Measurements from ENCODE around the gene NLRP11. TPM values are rescaled to one million over a fixed set of nuclear protein-coding genes. Genes with fewer than 3 reads are reported as not detected.

NLRP11 gene
- total RNA-seq, 6 experiments from 2014 or later: 0.22 to 0.92 (median 0.25) TPM

- 37% methylated on average over 4 of the region's 4 CpGs for WGBS (ENCODE audit: insufficient coverage, low coverage, low lambda C conversion rate, missing lambda C conversion rate)
- H3K36me3 ChIP-seq: no peaks in the 10 kb centered on the region
- H3K9me3 ChIP-seq: no peaks in the 10 kb centered on the region
- TF ChIP-seq CTCF (IDR thresholded peaks at IDR 0.05): no peak
- no peak for TF ChIP-seq POLR2A (IDR thresholded peaks at IDR 0.05)
- no peak for DNase-seq
- intact Hi-C loops (cut with DNase I): no loop called here
- no peak for ATAC-seq
- H3K4me3 ChIP-seq: no peak overlapping the region
- no peaks in the 10 kb centered on the region for H3K4me1 ChIP-seq
- H3K27me3 ChIP-seq: no peaks in the 10 kb centered on the region
- H3K27ac ChIP-seq: no peak overlapping the region
Measured at GRCh38 chr19:55838906-55839305, 7.1 kb upstream of the NLRP11 start.

- no peak overlapping the region for H3K4me3 ChIP-seq
- no peaks in the 10 kb centered on the region for H3K4me1 ChIP-seq
- WGBS (ENCODE audit: insufficient coverage, low coverage, low lambda C conversion rate, missing lambda C conversion rate): 20% methylated on average over 1 of the region's 3 CpGs
- no peaks in the 10 kb centered on the region for H3K36me3 ChIP-seq
- DNase-seq: no peak
- TF ChIP-seq POLR2A (IDR thresholded peaks at IDR 0.05): no peak
- no peak for TF ChIP-seq CTCF (IDR thresholded peaks at IDR 0.05)
- ATAC-seq: no peak
- intact Hi-C loops (cut with DNase I): no loop called here
- no peaks in the 10 kb centered on the region for H3K9me3 ChIP-seq
- no peaks in the 10 kb centered on the region for H3K27me3 ChIP-seq
- no peak overlapping the region for H3K27ac ChIP-seq
Measured at GRCh38 chr19:55838251-55838650, 6.5 kb upstream of the NLRP11 start.

- WGBS (ENCODE audit: insufficient coverage, low coverage, low lambda C conversion rate, missing lambda C conversion rate): 77% methylated on average over 11 of the region's 16 CpGs
- intact Hi-C loops (cut with DNase I): no loop called here
- TF ChIP-seq CTCF (IDR thresholded peaks at IDR 0.05) (no peak), POLR2A (IDR thresholded peaks at IDR 0.05) (no peak)
- ATAC-seq (no peak), DNase-seq (no peak)
- H3K4me3 ChIP-seq: no peak within 1 kb of the TSS
- no peak within 1 kb of the TSS for H3K27ac ChIP-seq
- H3K9me3 ChIP-seq: no peaks in the 10 kb centered on the region
- no peaks in the 10 kb centered on the region for H3K36me3 ChIP-seq
- no peaks in the 10 kb centered on the region for H3K27me3 ChIP-seq
- H3K4me1 ChIP-seq: no peaks in the 10 kb centered on the region
Measured at GRCh38 chr19:55836340-55836739, 4.5 kb upstream of the NLRP11 start, which contains the start of gene NLRP4. Gene NLRP4 (plus strand): TSS chr19:55836540. CDS start chr19:55852081, 15,541 bp downstream.

GRCh38 chr19:55832676-55833075, 877 bp upstream of the NLRP11 start:
- DNase-seq: no peak
- Histone ChIP-seq H3K4me1 (no peaks in the 10 kb centered on the region), H3K4me3 (no peak overlapping the region), H3K27ac (no peak overlapping the region), H3K9me3 (no peaks in the 10 kb centered on the region), H3K27me3 (no peaks in the 10 kb centered on the region), H3K36me3 (no peaks in the 10 kb centered on the region)
- 50% methylated on average over 4 of the region's 4 CpGs for WGBS (ENCODE audit: insufficient coverage, low coverage, low lambda C conversion rate, missing lambda C conversion rate)
- ATAC-seq: no peak
- intact Hi-C loops (cut with DNase I): no loop called here
- TF ChIP-seq POLR2A (IDR thresholded peaks at IDR 0.05): no peak
- TF ChIP-seq CTCF (IDR thresholded peaks at IDR 0.05): no peak

- H3K27ac ChIP-seq: no peak overlapping the region
- no peaks in the 10 kb centered on the region for H3K36me3 ChIP-seq
- TF ChIP-seq POLR2A (IDR thresholded peaks at IDR 0.05) (no peak), CTCF (IDR thresholded peaks at IDR 0.05) (no peak)
- H3K27me3 ChIP-seq: no peaks in the 10 kb centered on the region
- no peak for DNase-seq
- H3K4me1 ChIP-seq: no peaks in the 10 kb centered on the region
- WGBS (ENCODE audit: insufficient coverage, low coverage, low lambda C conversion rate, missing lambda C conversion rate): 80% methylated on average over 4 of the region's 5 CpGs
- intact Hi-C loops (cut with DNase I): no loop called here
- no peak overlapping the region for H3K4me3 ChIP-seq
- H3K9me3 ChIP-seq: no peaks in the 10 kb centered on the region
- no peak for ATAC-seq
Measured at GRCh38 chr19:55830656-55831055, 1.1 kb downstream of the NLRP11 start.

All from right lobe of liver (tissue), 6 donors.